Measurements from ENCODE around the gene OVOL1.

DNA sequence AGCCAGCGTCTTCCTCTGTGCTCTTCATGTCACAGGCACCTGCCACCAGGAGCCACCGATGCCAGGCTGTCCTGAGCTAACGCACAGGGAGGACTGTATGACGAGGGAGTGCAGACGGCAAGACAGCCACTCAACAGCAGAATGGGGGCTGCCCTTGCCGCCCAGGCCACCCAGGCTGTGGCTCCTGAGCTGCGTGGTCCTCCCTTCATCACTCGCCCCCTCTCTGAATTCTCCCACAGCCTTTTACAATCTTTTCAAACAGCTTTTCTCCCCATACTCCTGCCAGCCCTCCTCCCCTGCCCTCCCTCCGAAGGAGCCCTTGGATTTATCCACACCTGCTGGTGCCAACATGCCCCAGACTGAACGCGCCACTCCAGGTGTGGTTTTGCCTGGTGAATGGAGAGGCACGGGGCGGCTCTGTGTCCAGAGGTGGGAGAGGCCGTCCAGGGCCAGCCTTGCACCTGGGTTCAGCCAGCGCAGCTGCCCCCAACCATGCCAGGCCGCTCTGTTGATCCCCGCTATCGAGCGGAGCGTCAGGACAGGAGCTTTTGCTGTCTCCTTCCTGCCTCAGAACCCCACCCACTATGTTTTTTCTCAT lies 22.0 kb downstream of the OVOL1 start:
- TF ChIP-seq, protein P1, sequence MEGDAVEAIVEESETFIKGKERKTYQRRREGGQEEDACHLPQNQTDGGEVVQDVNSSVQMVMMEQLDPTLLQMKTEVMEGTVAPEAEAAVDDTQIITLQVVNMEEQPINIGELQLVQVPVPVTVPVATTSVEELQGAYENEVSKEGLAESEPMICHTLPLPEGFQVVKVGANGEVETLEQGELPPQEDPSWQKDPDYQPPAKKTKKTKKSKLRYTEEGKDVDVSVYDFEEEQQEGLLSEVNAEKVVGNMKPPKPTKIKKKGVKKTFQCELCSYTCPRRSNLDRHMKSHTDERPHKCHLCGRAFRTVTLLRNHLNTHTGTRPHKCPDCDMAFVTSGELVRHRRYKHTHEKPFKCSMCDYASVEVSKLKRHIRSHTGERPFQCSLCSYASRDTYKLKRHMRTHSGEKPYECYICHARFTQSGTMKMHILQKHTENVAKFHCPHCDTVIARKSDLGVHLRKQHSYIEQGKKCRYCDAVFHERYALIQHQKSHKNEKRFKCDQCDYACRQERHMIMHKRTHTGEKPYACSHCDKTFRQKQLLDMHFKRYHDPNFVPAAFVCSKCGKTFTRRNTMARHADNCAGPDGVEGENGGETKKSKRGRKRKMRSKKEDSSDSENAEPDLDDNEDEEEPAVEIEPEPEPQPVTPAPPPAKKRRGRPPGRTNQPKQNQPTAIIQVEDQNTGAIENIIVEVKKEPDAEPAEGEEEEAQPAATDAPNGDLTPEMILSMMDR (IDR thresholded peaks at IDR 0.05): no peak
- TF ChIP-seq POLR2A (IDR thresholded peaks at IDR 0.05): no peak

All from uterus (tissue), 2 donors.